HG03108 (cell line): ENCODE data around the gene SLC12A7.
"Not testable (repeated sequence)": the region's sequence is repeated elsewhere in the genome, so short reads cannot be mapped to it uniquely, and the experiment has no call there.

ENCODE experiments used
- ATAC-seq: cut with Tn5 transposase; IDR thresholded peaks from one replicate; pipeline ENCODE4 v1.9.1; 2021; ENCODE audit warnings: moderate library complexity; ENCODE audit not compliant: unreplicated experiment

Gene SLC12A7

DNA sequence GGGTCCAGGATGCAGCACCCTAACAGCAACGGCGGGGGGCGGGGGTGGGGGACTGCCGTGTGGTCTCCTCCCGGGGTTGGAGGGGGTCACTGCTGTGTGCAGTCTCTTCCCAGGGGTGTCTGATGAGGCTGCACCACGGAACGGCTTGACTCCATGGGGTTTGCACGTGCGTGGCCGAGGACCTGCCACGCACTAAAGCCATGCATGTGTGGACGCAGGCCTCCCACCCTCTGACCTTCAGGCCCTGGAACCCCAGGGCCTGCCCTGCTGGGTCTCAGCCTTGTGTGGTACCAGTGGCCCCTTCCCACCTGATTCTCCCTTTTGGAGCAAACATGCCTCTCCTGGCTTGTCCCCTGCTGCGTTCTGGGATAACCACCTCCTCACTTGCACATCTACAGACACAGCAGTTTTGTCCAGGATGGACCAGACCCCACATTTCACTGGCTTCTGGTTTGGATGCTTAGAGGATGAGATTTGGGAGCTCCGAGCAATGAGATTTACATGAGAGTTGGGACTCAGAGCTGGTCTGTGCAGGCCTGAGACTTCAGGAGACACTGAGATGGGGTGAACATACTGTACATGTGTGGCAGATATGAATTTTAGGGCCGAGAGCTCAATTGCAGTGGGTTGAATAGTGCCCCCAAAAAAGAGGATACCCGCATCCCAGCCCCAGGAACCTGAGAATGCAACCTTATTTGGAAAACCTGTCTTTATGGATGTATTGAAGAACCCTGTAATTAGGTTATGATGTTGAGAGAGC, 45.8 kb downstream of the SLC12A7 start:
- no peak for ATAC-seq

DNA sequence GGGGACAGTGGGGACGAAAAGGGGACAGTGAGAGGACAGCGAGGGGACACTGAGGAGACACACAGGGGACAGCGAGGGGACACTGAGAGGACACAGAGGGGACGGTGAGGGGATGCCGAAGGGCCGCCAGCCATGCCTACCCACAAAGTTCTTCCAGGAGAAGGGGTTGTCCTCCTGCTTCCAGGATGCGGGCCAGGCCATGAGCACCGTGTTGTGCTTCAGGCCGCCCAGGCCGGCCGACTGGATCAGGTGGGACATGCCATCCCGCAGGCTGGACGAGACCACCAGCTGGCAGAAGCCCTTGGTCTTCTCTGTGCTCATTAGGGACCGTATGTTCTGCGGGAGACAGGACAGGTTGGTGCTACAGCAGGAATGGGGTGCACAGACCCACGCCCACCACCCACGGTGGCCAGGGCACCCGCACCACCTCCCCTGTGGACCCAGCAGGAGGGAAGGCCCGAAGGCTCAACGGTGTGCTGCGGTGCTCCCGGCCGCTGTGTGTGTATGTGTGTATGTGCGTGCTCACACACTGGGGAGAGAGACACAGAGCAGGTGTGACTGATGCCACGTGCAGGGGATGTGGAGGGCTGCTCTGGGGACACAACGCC, 46.6 kb downstream of the SLC12A7 start:
- ATAC-seq: no peak

- ATAC-seq: no peak
Measured at GRCh38 chr5:1064383-1065142, 47.3 kb downstream of the SLC12A7 start.

DNA sequence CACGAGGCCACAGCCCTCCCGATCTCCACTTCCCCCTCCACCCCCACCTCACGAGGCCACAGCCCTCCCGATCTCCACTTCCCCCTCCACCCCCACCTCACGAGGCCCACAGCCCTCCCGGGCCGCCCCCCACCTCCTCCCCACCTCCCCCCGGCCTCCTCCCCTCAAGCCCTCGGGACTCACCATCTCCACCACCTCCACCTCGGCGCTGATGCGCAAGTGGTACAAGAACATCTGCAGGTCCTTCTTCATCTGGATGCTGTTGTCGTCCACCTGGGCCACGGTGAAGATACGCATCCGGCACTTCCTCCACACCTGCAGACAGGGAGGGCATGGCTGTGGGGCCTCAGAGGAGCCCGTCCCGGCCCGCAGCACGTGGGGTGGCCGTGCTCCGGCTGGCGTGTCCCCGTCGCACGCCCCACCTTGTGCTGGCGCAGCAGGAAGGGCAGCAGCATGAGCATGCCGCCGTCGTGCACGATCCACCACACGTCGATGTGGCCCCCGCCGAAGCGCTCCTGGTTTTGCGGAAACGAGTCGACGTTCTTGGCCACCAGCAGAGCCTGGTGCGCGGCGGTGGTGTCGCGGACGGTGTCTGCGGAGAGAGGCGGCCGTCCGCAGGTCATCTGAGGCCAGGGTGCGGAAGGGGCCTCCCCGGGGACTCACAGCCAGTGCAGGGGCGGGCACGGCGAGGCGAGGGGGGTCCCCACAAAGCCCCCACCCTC, 48.0 kb downstream of the SLC12A7 start:
- no peak for ATAC-seq

GRCh38 chr5:1062761-1063568, 48.9 kb downstream of the SLC12A7 start:
- ATAC-seq: no peak

DNA sequence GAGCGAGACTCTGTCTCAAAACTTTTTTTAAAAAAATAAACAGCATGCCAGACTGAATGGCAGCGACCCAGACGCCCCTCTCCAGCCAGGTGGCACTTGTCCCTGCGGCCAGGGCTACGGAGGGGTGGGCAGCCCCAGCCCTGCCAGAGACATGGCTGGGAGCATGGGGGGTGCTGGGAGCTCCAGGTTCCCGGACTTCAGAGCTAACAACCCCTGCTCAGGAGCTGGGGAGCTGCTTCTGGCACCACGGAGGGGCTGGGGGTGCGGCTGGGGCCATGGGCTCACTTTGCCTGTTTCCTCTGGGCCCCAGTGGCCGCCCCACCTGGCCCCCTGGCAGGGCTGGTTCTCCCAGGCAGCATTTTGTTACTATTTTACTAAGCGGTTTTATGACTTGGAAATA, 49.9 kb downstream of the SLC12A7 start:
- no peak for ATAC-seq

- ATAC-seq: not testable (repeated sequence)
Measured at GRCh38 chr5:1061292-1061691, 50.6 kb downstream of the SLC12A7 start.

- no peak for ATAC-seq
Measured at GRCh38 chr5:1060535-1060981, 51.3 kb downstream of the SLC12A7 start.

DNA sequence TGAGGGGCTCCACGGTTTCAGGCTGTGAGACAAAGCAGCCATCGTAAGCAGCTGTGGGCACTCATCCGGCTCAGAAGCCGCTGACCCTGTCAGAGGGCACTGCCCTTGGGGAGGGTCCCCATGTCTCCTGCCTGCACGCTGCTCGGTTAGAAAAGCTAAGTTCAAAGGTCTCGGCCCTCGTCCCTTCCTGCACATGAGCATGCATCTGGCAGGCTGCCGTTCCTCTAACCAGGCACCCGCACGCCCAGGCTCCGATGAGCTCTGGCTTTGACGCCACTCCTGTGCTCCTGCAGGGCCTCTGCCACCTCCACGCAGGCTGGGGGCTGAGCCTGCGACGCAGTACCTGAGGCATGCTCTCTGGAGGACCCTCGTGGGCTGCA, 52.0 kb downstream of the SLC12A7 start:
- ATAC-seq: no peak

DNA sequence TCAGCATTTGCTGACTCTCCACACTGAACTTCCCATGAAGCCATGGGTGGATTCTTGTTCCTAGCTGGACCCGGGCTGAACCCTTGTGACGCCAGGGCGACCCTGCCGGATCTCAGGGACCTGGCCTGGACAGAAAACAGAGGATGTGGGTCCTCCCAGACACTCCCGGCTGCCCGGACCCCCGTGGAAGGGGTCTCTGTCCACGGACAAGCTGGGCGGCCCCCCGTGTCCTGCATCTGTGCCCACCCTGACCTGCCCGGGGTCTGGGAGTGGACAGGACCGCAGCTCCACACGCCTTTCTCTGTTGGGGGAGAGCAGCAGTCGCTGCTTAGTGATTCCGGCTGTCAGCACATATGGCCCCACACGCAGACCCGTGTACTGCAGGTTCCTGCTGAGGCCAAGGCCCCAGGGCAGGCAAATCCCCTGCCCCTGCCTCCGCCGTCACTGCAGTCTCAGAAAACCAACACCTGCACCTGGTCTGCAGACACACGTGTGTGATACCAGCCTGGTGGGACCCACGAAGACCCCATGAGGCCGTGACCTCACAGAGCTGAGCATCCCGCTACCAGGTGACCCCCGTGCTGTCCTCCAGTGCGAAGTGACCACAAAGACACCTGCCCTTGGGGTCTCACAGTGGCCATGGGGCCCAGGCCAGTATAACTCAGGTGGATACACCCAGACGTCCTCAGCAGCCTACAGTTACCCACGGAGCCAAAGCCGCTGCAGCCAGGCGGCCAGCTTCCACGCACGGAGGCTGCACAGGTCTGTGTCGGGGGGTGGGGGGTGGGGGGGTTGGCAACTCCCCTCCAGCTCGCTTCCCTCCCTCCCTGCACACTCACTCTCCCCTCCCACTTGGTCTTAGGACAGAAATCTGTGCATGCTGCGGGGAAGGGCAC, 52.6 kb downstream of the SLC12A7 start:
- ATAC-seq: no peak

- no peak for ATAC-seq
Measured at GRCh38 chr5:1058083-1058945, 53.5 kb downstream of the SLC12A7 start.

DNA sequence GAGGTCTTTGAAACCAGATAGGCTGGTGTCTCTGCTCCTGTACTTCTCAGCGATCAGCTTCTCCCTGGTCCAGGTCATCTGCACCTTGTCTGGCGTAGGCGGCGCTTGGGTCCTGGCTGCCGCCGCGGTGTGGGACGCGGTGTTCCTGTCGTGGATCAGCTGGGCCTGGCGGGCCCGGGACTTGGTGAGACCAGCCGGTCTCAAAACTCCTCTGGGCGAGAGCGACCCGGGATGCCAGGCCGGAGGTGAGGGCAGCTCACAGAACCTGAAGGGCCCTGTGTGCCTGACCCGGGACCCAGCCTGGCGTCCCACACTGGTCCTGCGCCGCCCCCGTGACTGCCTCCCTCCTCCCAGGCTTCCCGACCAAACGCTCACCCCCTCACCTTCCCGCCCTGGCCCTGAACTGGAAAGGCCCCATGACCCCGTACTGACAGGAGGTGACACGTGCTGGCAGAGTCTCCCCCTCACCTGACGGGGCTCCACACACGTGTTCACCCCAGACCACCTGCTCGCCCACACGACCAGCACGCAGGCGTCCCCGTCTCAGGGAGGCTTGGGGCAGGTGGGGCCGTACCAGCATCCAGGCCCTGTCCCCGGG, 54.3 kb downstream of the SLC12A7 start:
- ATAC-seq: no peak

GRCh38 chr5:1056611-1057484, 55.0 kb downstream of the SLC12A7 start:
- ATAC-seq: no peak

- ATAC-seq: no peak
Measured at GRCh38 chr5:1055896-1056610, 55.8 kb downstream of the SLC12A7 start.

DNA sequence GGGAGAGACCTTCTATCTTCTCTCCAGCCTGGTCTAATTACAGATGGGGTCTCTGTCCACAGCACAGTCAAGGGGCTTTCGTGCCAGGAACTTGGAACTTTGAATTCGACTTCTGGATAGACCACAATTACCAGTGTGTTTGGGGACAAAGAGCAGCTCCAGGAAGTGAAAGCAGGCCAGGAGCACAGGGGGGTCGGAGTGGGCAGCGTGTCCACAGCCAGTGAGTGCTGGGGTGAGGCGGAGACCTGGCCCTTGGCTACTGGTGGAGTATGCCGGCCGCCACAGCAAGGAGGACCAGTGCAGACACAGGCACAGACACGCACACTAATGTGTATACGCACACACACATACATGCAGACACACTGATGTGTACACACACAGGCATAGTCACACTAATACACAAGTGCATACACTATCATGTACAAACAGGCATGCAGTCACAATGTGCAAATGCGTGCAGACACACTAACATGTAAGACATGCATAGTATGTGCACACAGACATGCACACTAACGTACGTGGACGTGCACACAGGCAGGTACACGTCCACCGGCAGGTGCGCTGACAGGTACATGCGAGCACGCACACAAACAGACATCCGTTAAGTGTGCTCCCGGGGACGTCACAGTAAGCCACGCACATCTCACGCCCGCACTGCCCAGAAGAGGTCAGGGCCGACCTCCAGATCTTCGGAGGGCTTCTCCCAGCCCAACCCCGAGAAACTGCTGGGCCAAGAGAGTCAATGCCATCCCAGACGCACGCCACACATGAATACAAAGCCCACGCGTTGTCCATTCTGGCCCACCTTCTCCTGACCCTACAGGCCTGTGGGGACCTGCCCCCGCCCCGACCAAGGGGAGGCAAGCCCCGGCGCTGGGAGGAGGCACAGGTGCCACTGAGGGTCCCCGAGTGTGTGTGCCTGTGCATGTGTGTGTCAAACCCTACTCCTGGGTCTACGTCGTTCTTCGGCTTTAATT, 56.8 kb downstream of the SLC12A7 start:
- no peak for ATAC-seq
